ENCODE measurements around the gene MICU1. TPM values are rescaled to one million over a fixed set of nuclear protein-coding genes. Genes with fewer than 3 reads are reported as not detected.
"Not testable (repeated sequence)": the region's sequence is repeated elsewhere in the genome, so short reads cannot be mapped to it uniquely, and the experiment has no call there.

Gene MICU1
- polyA plus RNA-seq, 1 donor (not counting 4 experiments of a cell fraction or from before 2014, with no cell fraction given) = 19.4 TPM

DNA sequence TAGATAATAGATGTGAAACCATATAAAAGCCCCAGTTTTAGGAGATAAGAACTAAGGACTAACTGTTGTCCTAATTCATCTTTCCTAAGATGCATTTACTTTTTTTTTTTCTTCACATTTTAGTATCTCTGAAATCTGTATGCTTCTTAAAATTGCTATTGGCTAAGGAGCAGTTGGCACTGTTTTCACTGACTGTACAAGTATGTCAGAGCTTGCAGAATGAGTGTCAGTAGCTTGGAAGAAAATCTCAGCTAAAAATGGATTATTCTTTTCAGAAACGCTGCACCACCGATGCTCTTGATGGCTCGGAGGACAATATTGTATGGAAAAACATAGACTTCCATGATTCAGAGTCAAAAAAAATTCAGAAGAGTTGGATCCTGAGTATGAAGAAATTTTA is 180.0 kb downstream of the MICU1 start:
- H3K9me3 ChIP-seq (ENCODE audit: control insufficient read depth, low read depth, low read length) = no peaks in the 10 kb centered on the region
- H3K27ac ChIP-seq (ENCODE audit: control insufficient read depth, insufficient read depth, low read length) = no peak overlapping the region
- no peak overlapping the region for H3K9ac ChIP-seq (ENCODE audit: control insufficient read depth, extremely low read depth, insufficient read depth, low read length)
- dilution Hi-C loops (cut with MboI; ENCODE audit: extremely low pct_ligation_motif_present, low sequenced_read_pairs) = no loop called here
- no peak overlapping the region for H2AFZ ChIP-seq (ENCODE audit: control insufficient read depth, low read length)
- TF ChIP-seq, protein P1, sequence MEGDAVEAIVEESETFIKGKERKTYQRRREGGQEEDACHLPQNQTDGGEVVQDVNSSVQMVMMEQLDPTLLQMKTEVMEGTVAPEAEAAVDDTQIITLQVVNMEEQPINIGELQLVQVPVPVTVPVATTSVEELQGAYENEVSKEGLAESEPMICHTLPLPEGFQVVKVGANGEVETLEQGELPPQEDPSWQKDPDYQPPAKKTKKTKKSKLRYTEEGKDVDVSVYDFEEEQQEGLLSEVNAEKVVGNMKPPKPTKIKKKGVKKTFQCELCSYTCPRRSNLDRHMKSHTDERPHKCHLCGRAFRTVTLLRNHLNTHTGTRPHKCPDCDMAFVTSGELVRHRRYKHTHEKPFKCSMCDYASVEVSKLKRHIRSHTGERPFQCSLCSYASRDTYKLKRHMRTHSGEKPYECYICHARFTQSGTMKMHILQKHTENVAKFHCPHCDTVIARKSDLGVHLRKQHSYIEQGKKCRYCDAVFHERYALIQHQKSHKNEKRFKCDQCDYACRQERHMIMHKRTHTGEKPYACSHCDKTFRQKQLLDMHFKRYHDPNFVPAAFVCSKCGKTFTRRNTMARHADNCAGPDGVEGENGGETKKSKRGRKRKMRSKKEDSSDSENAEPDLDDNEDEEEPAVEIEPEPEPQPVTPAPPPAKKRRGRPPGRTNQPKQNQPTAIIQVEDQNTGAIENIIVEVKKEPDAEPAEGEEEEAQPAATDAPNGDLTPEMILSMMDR (optimal IDR thresholded peaks at IDR 0.05 in 1 of 3, IDR thresholded peaks at IDR 0.05 in 1 of 3, conservative IDR thresholded peaks at IDR 0.05 in 1 of 3; ENCODE audit: extremely low read depth in 1 of 3, insufficient read depth in 2 of 3, low read length in 3 of 3) = no peak
- no peak for TF ChIP-seq EZH2 (IDR thresholded peaks at IDR 0.05; ENCODE audit: low read length)
- H3K36me3 ChIP-seq (ENCODE audit: control insufficient read depth in 2 of 2, extremely low read depth in 1 of 2, insufficient read depth in 2 of 2, low read length in 2 of 2) = no peaks in the 10 kb centered on the region
- H3K4me2 ChIP-seq (ENCODE audit: control insufficient read depth, extremely low read depth, insufficient read depth, low read depth, low read length) = no peak overlapping the region
- no peaks in the 10 kb centered on the region for H3K9me1 ChIP-seq (ENCODE audit: control insufficient read depth, extremely low read depth, insufficient read depth, low read length)
- H3K4me1 ChIP-seq (ENCODE audit: control insufficient read depth, extremely low read depth, insufficient read depth, low read length) = no peaks in the 10 kb centered on the region
- no peaks in the 10 kb centered on the region for H3K27me3 ChIP-seq (ENCODE audit: control insufficient read depth, extremely low read depth, insufficient read depth, low read length)
- no peaks in the 10 kb centered on the region for H3K79me2 ChIP-seq (ENCODE audit: control insufficient read depth, insufficient read depth, low read length)
- no peak overlapping the region for H3K4me3 ChIP-seq (ENCODE audit: control insufficient read depth in 2 of 3, extremely low read depth in 1 of 3, insufficient read depth in 2 of 3, low read depth in 1 of 3, low read length in 3 of 3)
- no peak for FAIRE-seq
- H4K20me1 ChIP-seq (ENCODE audit: control insufficient read depth, extremely low read depth, insufficient read depth, low read length) = no peaks in the 10 kb centered on the region
- DNase-seq (ENCODE audit: low read depth, low spot score) = no peak

DNA sequence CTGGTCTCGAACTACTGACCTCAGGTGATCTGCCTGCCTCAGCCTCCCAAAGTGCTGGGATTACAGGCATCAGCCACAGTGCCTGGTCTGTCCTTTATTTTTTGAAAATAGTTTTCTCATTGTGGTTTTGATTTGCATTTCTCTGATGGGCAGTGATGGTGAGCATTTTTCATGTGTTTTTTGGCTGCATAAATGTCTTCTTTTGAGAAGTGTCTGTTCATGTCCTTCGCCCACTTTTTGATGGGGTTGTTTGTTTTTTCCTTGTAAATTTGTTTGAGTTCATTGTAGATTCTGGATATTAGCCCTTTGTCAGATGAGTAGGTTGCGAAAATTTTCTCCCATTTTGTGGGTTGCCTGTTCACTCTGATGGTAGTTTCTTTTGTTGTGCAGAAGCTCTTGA is 182.9 kb downstream of the MICU1 start:
- FAIRE-seq; H3K4me2 ChIP-seq (ENCODE audit: control insufficient read depth, extremely low read depth, insufficient read depth, low read depth, low read length); H3K36me3 ChIP-seq (ENCODE audit: control insufficient read depth in 2 of 2, extremely low read depth in 1 of 2, insufficient read depth in 2 of 2, low read length in 2 of 2); H3K9me3 ChIP-seq (ENCODE audit: control insufficient read depth, low read depth, low read length); H3K27me3 ChIP-seq (ENCODE audit: control insufficient read depth, extremely low read depth, insufficient read depth, low read length); H3K9me1 ChIP-seq (ENCODE audit: control insufficient read depth, extremely low read depth, insufficient read depth, low read length); H3K9ac ChIP-seq (ENCODE audit: control insufficient read depth, extremely low read depth, insufficient read depth, low read length); H4K20me1 ChIP-seq (ENCODE audit: control insufficient read depth, extremely low read depth, insufficient read depth, low read length); H3K4me1 ChIP-seq (ENCODE audit: control insufficient read depth, extremely low read depth, insufficient read depth, low read length); H3K79me2 ChIP-seq (ENCODE audit: control insufficient read depth, insufficient read depth, low read length); DNase-seq (ENCODE audit: low read depth, low spot score); H3K27ac ChIP-seq (ENCODE audit: control insufficient read depth, insufficient read depth, low read length); dilution Hi-C loops (cut with MboI; ENCODE audit: extremely low pct_ligation_motif_present, low sequenced_read_pairs); H2AFZ ChIP-seq (ENCODE audit: control insufficient read depth, low read length); H3K4me3 ChIP-seq (ENCODE audit: control insufficient read depth in 2 of 3, extremely low read depth in 1 of 3, insufficient read depth in 2 of 3, low read depth in 1 of 3, low read length in 3 of 3): not testable (repeated sequence)

DNA sequence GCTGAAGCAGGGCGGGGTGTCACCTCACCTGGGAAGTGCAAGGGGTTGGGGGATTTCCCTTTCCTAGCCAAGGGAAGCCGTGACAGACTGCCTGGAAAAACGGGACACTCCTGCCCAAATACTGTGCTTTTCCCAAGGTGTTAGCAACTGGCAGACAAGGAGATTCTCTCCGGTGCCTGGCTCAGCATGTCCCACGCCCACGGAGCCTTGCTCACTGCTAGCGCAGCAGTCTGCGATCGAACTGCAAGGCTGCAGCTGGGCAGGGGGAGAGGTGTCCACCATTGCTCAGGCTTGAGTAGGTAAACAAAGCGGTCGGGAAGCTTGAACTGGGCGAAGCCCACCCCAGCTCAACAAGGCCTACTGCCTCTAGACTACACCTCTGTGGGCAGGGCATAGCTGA is 190.3 kb downstream of the MICU1 start:
- FAIRE-seq (no peak), DNase-seq (ENCODE audit: low read depth, low spot score) (no peak)
- H3K36me3 ChIP-seq (ENCODE audit: control insufficient read depth in 2 of 2, extremely low read depth in 1 of 2, insufficient read depth in 2 of 2, low read length in 2 of 2) = no peaks in the 10 kb centered on the region
- H4K20me1 ChIP-seq (ENCODE audit: control insufficient read depth, extremely low read depth, insufficient read depth, low read length) = no peaks in the 10 kb centered on the region
- H3K9ac ChIP-seq (ENCODE audit: control insufficient read depth, extremely low read depth, insufficient read depth, low read length) = no peak overlapping the region
- H3K4me1 ChIP-seq (ENCODE audit: control insufficient read depth, extremely low read depth, insufficient read depth, low read length) = no peaks in the 10 kb centered on the region
- TF ChIP-seq, protein P1 (optimal IDR thresholded peaks at IDR 0.05 in 1 of 3, IDR thresholded peaks at IDR 0.05 in 1 of 3, conservative IDR thresholded peaks at IDR 0.05 in 1 of 3; ENCODE audit: extremely low read depth in 1 of 3, insufficient read depth in 2 of 3, low read length in 3 of 3) = no peak
- TF ChIP-seq EZH2 (IDR thresholded peaks at IDR 0.05; ENCODE audit: low read length) = no peak
- no peak overlapping the region for H3K4me3 ChIP-seq (ENCODE audit: control insufficient read depth in 2 of 3, extremely low read depth in 1 of 3, insufficient read depth in 2 of 3, low read depth in 1 of 3, low read length in 3 of 3)
- no peak overlapping the region for H3K27ac ChIP-seq (ENCODE audit: control insufficient read depth, insufficient read depth, low read length)
- no peaks in the 10 kb centered on the region for H3K79me2 ChIP-seq (ENCODE audit: control insufficient read depth, insufficient read depth, low read length)
- H3K27me3 ChIP-seq (ENCODE audit: control insufficient read depth, extremely low read depth, insufficient read depth, low read length) = no peaks in the 10 kb centered on the region
- no peaks in the 10 kb centered on the region for H3K9me1 ChIP-seq (ENCODE audit: control insufficient read depth, extremely low read depth, insufficient read depth, low read length)
- no peak overlapping the region for H3K4me2 ChIP-seq (ENCODE audit: control insufficient read depth, extremely low read depth, insufficient read depth, low read depth, low read length)
- H2AFZ ChIP-seq (ENCODE audit: control insufficient read depth, low read length) = no peak overlapping the region
- no peaks in the 10 kb centered on the region for H3K9me3 ChIP-seq (ENCODE audit: control insufficient read depth, low read depth, low read length)
- dilution Hi-C loops (cut with MboI; ENCODE audit: extremely low pct_ligation_motif_present, low sequenced_read_pairs) = no loop called here

DNA sequence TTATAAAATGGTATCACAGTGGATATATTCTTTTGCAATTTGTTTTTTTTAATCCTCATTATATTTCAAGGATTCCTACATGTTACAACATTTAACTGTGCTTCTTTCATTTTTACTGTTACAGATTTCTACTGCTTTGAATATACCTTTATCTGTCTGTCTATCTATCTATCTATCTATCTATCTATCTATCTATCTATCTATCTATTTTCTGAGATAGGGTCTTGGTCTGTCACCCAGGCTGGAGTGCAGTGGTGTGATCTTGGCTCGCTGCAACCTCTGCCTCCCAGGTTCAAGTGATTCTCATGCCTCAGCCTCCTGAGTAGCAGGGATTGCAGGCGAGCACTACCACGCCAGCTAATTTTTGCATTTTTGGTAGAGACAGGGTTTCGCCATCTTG is 194.9 kb downstream of the MICU1 start:
- H3K36me3 ChIP-seq (ENCODE audit: control insufficient read depth in 2 of 2, extremely low read depth in 1 of 2, insufficient read depth in 2 of 2, low read length in 2 of 2); H3K27ac ChIP-seq (ENCODE audit: control insufficient read depth, insufficient read depth, low read length); H4K20me1 ChIP-seq (ENCODE audit: control insufficient read depth, extremely low read depth, insufficient read depth, low read length); H3K27me3 ChIP-seq (ENCODE audit: control insufficient read depth, extremely low read depth, insufficient read depth, low read length); H3K4me3 ChIP-seq (ENCODE audit: control insufficient read depth in 2 of 3, extremely low read depth in 1 of 3, insufficient read depth in 2 of 3, low read depth in 1 of 3, low read length in 3 of 3); H3K4me1 ChIP-seq (ENCODE audit: control insufficient read depth, extremely low read depth, insufficient read depth, low read length); H3K79me2 ChIP-seq (ENCODE audit: control insufficient read depth, insufficient read depth, low read length); H3K9me1 ChIP-seq (ENCODE audit: control insufficient read depth, extremely low read depth, insufficient read depth, low read length); H3K4me2 ChIP-seq (ENCODE audit: control insufficient read depth, extremely low read depth, insufficient read depth, low read depth, low read length); H3K9me3 ChIP-seq (ENCODE audit: control insufficient read depth, low read depth, low read length); FAIRE-seq; H2AFZ ChIP-seq (ENCODE audit: control insufficient read depth, low read length); H3K9ac ChIP-seq (ENCODE audit: control insufficient read depth, extremely low read depth, insufficient read depth, low read length); DNase-seq (ENCODE audit: low read depth, low spot score); dilution Hi-C loops (cut with MboI; ENCODE audit: extremely low pct_ligation_motif_present, low sequenced_read_pairs): not testable (repeated sequence)

All from keratinocyte (primary cell).